Measurements from ENCODE around the gene MINPP1. TPM values are rescaled to one million over a fixed set of nuclear protein-coding genes. Genes with fewer than 3 reads are reported as not detected.

MINPP1 gene
- polyA plus RNA-seq, 4 donors = 11.2 to 45.6 (median 21.4) TPM

DNA sequence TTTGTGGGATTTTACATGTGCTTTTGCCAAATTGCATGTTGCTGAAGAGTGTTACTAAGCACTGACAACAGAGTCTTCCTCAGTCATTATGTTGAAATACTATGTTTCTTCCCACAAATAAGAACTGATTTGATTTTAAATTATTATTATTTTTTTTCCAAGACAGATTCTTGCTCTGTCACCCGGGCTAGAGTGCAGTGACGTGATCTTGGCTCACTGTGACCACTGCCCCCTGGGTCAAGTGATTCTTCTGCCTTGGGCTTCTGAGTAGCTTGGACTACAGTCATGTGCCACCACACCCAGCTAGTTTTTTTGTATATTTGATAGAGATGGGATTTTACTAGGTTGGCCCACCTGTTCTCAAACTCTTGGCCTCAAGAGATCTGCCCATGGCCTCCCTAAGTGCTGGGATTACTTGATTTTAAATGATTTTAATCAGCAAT is 42.3 kb downstream of the MINPP1 start:
- peaks cover 0 to 7% (median 2%) of the 10 kb centered on the region in 3 donors for H3K4me1 ChIP-seq (ENCODE audit: control insufficient read depth in 3 of 3, insufficient read depth in 2 of 3, low read depth in 1 of 3, low read length in 2 of 3)
- peaks cover 0 to 23% (median 0%) of the 10 kb centered on the region in 3 donors for H3K36me3 ChIP-seq (ENCODE audit: control insufficient read depth in 3 of 3, insufficient read depth in 2 of 3, low read depth in 1 of 3, low read length in 3 of 3)
- H3K9me3 ChIP-seq (ENCODE audit: control insufficient read depth in 2 of 2, insufficient read depth in 1 of 2, low read depth in 1 of 2, low read length in 1 of 2) = peaks cover 0 to 16% of the 10 kb centered on the region in 2 donors
- DNase-seq (peak in 1 of 2 donors; percentile 22), FAIRE-seq (no peak)
- WGBS, 3 donors = 71 to 96% (median 91%) methylated on average over 2 of the region's 2 CpGs
- H3K27me3 ChIP-seq (ENCODE audit: control insufficient read depth in 3 of 3, insufficient read depth in 3 of 3, low read length in 3 of 3) = no peaks in the 10 kb centered on the region
- no peak overlapping the region for H3K4me3 ChIP-seq (ENCODE audit: low read depth in 1 of 3, low read length in 3 of 3)
- H3K27ac ChIP-seq (ENCODE audit: low read depth in 1 of 3, low read length in 2 of 3) = no peak overlapping the region

DNA sequence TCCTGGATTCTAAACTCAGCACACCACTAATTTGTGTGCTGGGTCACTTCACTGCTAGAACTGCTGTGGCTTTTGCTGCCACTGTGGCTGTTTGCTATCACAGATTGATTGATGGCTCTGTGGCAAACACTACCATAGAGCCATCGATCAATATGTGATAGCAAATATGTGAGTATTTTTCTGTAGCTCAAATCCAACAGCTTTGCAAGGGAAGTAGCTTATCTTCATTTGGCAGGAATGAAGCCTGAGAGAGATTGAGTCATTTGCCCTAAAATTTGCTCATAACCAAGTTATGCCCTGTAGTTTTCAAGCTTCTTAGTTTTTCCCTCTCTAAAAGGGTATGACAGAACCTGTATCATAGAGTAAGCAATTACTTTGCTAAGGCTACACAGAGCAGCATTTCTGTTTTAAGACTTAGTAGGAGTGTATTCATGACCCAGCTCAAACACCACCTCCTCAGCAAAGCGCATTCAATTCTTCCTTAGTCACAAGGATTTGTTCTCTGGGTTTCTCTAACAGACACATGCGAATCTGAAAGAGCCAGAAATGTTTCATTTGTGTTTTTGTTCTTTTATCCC is 43.1 kb downstream of the MINPP1 start:
- Histone ChIP-seq H3K27ac (ENCODE audit: low read depth in 1 of 3, low read length in 2 of 3) (no peak overlapping the region), H3K9me3 (ENCODE audit: control insufficient read depth in 2 of 2, insufficient read depth in 1 of 2, low read depth in 1 of 2, low read length in 1 of 2) (peaks cover 0 to 9% of the 10 kb centered on the region in 2 donors), H3K27me3 (ENCODE audit: control insufficient read depth in 3 of 3, insufficient read depth in 3 of 3, low read length in 3 of 3) (no peaks in the 10 kb centered on the region), H3K36me3 (ENCODE audit: control insufficient read depth in 3 of 3, insufficient read depth in 2 of 3, low read depth in 1 of 3, low read length in 3 of 3) (peaks cover 0 to 17% (median 0%) of the 10 kb centered on the region in 3 donors), H3K4me1 (ENCODE audit: control insufficient read depth in 3 of 3, insufficient read depth in 2 of 3, low read depth in 1 of 3, low read length in 2 of 3) (peaks cover 0 to 7% (median 2%) of the 10 kb centered on the region in 3 donors), H3K4me3 (ENCODE audit: low read depth in 1 of 3, low read length in 3 of 3) (no peak overlapping the region)
- no peak for FAIRE-seq
- no peak for DNase-seq
- 75 to 81% (median 81%) methylated on average over 3 of the region's 3 CpGs for WGBS, 3 donors

- H3K4me1 ChIP-seq (ENCODE audit: control insufficient read depth in 3 of 3, insufficient read depth in 2 of 3, low read depth in 1 of 3, low read length in 2 of 3) = peaks cover 0 to 7% (median 2%) of the 10 kb centered on the region in 3 donors
- H3K27ac ChIP-seq (ENCODE audit: low read depth in 1 of 3, low read length in 2 of 3) = no peak overlapping the region
- DNase-seq (no peak), FAIRE-seq (no peak)
- H3K9me3 ChIP-seq (ENCODE audit: control insufficient read depth in 2 of 2, insufficient read depth in 1 of 2, low read depth in 1 of 2, low read length in 1 of 2) = no peaks in the 10 kb centered on the region
- peaks cover 0 to 10% (median 0%) of the 10 kb centered on the region in 3 donors for H3K36me3 ChIP-seq (ENCODE audit: control insufficient read depth in 3 of 3, insufficient read depth in 2 of 3, low read depth in 1 of 3, low read length in 3 of 3)
- no peak overlapping the region for H3K4me3 ChIP-seq (ENCODE audit: low read depth in 1 of 3, low read length in 3 of 3)
- 89 to 95% (median 94%) methylated on average over 2 of the region's 2 CpGs for WGBS, 3 donors
- H3K27me3 ChIP-seq (ENCODE audit: control insufficient read depth in 3 of 3, insufficient read depth in 3 of 3, low read length in 3 of 3) = no peaks in the 10 kb centered on the region
Measured at GRCh38 chr10:87550741-87551140, 46.0 kb downstream of the MINPP1 start.

DNA sequence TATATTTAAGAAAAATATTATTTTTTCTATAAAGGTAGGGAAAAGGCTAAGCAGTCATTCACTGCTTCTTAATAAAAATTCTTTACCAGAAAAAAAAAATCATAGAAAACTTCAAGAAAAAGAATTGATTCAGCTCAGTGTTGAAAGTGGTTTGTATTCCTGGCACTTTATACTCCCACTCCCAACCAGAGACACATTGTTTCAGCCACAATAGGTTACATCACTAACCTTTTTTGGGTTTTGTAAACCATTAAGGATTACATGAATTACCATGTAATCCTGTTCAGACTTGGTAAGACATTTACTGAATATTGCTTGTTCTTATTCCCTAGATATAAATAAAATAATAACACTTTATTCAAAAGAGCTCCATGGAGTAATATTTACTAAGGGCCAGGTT is 46.6 kb downstream of the MINPP1 start:
- no peak overlapping the region for H3K4me3 ChIP-seq (ENCODE audit: low read depth in 1 of 3, low read length in 3 of 3)
- no peaks in the 10 kb centered on the region for H3K27me3 ChIP-seq (ENCODE audit: control insufficient read depth in 3 of 3, insufficient read depth in 3 of 3, low read length in 3 of 3)
- H3K4me1 ChIP-seq (ENCODE audit: control insufficient read depth in 3 of 3, insufficient read depth in 2 of 3, low read depth in 1 of 3, low read length in 2 of 3) = peaks cover 0 to 7% (median 0%) of the 10 kb centered on the region in 3 donors
- no peak overlapping the region for H3K27ac ChIP-seq (ENCODE audit: low read depth in 1 of 3, low read length in 2 of 3)
- H3K36me3 ChIP-seq (ENCODE audit: control insufficient read depth in 3 of 3, insufficient read depth in 2 of 3, low read depth in 1 of 3, low read length in 3 of 3) = peaks cover 0 to 10% (median 0%) of the 10 kb centered on the region in 3 donors
- H3K9me3 ChIP-seq (ENCODE audit: control insufficient read depth in 2 of 2, insufficient read depth in 1 of 2, low read depth in 1 of 2, low read length in 1 of 2) = no peaks in the 10 kb centered on the region
- FAIRE-seq (no peak), DNase-seq (no peak)

DNA sequence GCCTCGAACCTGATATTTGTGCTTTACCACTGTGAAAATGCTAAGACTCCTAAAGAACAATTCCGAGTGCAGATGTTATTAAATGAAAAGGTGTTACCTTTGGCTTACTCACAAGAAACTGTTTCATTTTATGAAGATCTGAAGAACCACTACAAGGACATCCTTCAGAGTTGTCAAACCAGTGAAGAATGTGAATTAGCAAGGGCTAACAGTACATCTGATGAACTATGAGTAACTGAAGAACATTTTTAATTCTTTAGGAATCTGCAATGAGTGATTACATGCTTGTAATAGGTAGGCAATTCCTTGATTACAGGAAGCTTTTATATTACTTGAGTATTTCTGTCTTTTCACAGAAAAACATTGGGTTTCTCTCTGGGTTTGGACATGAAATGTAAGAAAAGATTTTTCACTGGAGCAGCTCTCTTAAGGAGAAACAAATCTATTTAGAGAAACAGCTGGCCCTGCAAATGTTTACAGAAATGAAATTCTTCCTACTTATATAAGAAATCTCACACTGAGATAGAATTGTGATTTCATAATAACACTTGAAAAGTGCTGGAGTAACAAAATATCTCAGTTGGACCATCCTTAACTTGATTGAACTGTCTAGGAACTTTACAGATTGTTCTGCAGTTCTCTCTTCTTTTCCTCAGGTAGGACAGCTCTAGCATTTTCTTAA is 47.7 kb downstream of the MINPP1 start:
- no peak for DNase-seq
- peaks cover 0 to 5% (median 0%) of the 10 kb centered on the region in 3 donors for H3K36me3 ChIP-seq (ENCODE audit: control insufficient read depth in 3 of 3, insufficient read depth in 2 of 3, low read depth in 1 of 3, low read length in 3 of 3)
- H3K4me3 ChIP-seq (ENCODE audit: low read depth in 1 of 3, low read length in 3 of 3) = no peak overlapping the region
- no peak overlapping the region for H3K27ac ChIP-seq (ENCODE audit: low read depth in 1 of 3, low read length in 2 of 3)
- H3K27me3 ChIP-seq (ENCODE audit: control insufficient read depth in 3 of 3, insufficient read depth in 3 of 3, low read length in 3 of 3) = no peaks in the 10 kb centered on the region
- H3K4me1 ChIP-seq (ENCODE audit: control insufficient read depth in 3 of 3, insufficient read depth in 2 of 3, low read depth in 1 of 3, low read length in 2 of 3) = peaks cover 0 to 5% (median 0%) of the 10 kb centered on the region in 3 donors
- FAIRE-seq = no peak
- 82 to 86% (median 83%) methylated on average over 2 of the region's 2 CpGs for WGBS, 3 donors
- no peaks in the 10 kb centered on the region for H3K9me3 ChIP-seq (ENCODE audit: control insufficient read depth in 2 of 2, insufficient read depth in 1 of 2, low read depth in 1 of 2, low read length in 1 of 2)

DNA sequence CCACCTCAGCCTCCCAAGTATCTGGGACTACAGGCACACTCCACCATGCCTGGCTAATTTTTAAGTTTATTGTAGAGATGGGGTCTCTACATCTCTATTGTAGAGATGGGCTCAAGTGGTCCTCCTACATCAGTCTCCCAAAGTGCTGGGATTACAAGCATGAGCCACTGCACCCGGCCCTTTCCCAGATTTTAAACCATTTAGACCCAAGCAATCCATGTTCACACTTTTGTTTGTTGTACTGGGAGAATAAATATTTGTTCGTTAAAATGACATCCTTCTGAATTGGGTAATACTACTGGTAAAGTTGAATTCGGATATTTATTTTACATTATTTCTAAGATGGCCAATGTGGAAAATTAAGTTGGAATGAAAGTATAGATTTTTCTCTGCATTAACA is 52.7 kb downstream of the MINPP1 start:
- Histone ChIP-seq H3K4me3 (ENCODE audit: low read depth in 1 of 3, low read length in 3 of 3) (no peak overlapping the region), H3K9me3 (ENCODE audit: control insufficient read depth in 2 of 2, insufficient read depth in 1 of 2, low read depth in 1 of 2, low read length in 1 of 2) (peaks cover 0 to 3% of the 10 kb centered on the region in 2 donors), H3K4me1 (ENCODE audit: control insufficient read depth in 3 of 3, insufficient read depth in 2 of 3, low read depth in 1 of 3, low read length in 2 of 3) (peaks cover 0 to 17% (median 0%) of the 10 kb centered on the region in 3 donors), H3K36me3 (ENCODE audit: control insufficient read depth in 3 of 3, insufficient read depth in 2 of 3, low read depth in 1 of 3, low read length in 3 of 3) (peaks cover 0 to 4% (median 0%) of the 10 kb centered on the region in 3 donors), H3K27ac (ENCODE audit: low read depth in 1 of 3, low read length in 2 of 3) (no peak overlapping the region), H3K27me3 (ENCODE audit: control insufficient read depth in 3 of 3, insufficient read depth in 3 of 3, low read length in 3 of 3) (no peaks in the 10 kb centered on the region)
- FAIRE-seq = no peak
- 89 to 93% (median 91%) methylated on average over 3 of the region's 3 CpGs for WGBS, 3 donors
- DNase-seq = no peak

GRCh38 chr10:87558333-87558732 is 53.6 kb downstream of the MINPP1 start:
- Histone ChIP-seq H3K36me3 (ENCODE audit: control insufficient read depth in 3 of 3, insufficient read depth in 2 of 3, low read depth in 1 of 3, low read length in 3 of 3) (peaks cover 0 to 4% (median 0%) of the 10 kb centered on the region in 3 donors), H3K27ac (ENCODE audit: low read depth in 1 of 3, low read length in 2 of 3) (no peak overlapping the region), H3K4me1 (ENCODE audit: control insufficient read depth in 3 of 3, insufficient read depth in 2 of 3, low read depth in 1 of 3, low read length in 2 of 3) (peaks cover 0 to 19% (median 0%) of the 10 kb centered on the region in 3 donors), H3K4me3 (ENCODE audit: low read depth in 1 of 3, low read length in 3 of 3) (no peak overlapping the region), H3K27me3 (ENCODE audit: control insufficient read depth in 3 of 3, insufficient read depth in 3 of 3, low read length in 3 of 3) (no peaks in the 10 kb centered on the region), H3K9me3 (ENCODE audit: control insufficient read depth in 2 of 2, insufficient read depth in 1 of 2, low read depth in 1 of 2, low read length in 1 of 2) (peaks cover 0 to 8% of the 10 kb centered on the region in 2 donors)
- FAIRE-seq (no peak), DNase-seq (no peak)
- 89 to 95% (median 90%) methylated on average over 1 of the region's 1 CpG for WGBS, 3 donors

DNA sequence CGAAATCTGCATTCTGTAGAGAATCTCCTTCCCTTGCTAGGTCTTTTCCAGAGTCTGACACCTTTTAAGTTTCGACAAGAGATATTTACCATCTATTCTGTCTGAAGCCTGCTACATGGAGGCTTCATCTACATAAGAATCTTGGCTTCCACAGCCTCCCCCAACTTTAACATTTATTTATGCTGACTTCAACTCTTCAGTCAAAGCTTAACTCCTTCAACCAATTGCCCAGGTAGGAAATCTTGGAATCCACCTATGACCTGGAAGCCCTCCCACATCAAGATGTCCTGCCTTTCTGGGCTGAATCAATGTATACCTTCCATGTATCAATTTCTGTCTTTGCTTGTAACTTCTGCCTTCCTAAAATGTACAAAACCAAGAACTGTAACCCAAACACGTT is 54.7 kb downstream of the MINPP1 start:
- 83 to 86% (median 85%) methylated on average over 3 of the region's 3 CpGs for WGBS, 3 donors
- Histone ChIP-seq H3K36me3 (ENCODE audit: control insufficient read depth in 3 of 3, insufficient read depth in 2 of 3, low read depth in 1 of 3, low read length in 3 of 3) (peaks cover 0 to 4% (median 0%) of the 10 kb centered on the region in 3 donors), H3K9me3 (ENCODE audit: control insufficient read depth in 2 of 2, insufficient read depth in 1 of 2, low read depth in 1 of 2, low read length in 1 of 2) (peaks cover 0 to 18% of the 10 kb centered on the region in 2 donors), H3K4me3 (ENCODE audit: low read depth in 1 of 3, low read length in 3 of 3) (no peak overlapping the region), H3K4me1 (ENCODE audit: control insufficient read depth in 3 of 3, insufficient read depth in 2 of 3, low read depth in 1 of 3, low read length in 2 of 3) (peaks cover 0 to 19% (median 0%) of the 10 kb centered on the region in 3 donors), H3K27ac (ENCODE audit: low read depth in 1 of 3, low read length in 2 of 3) (peak overlapping the region in 1 of 3 donors; percentile 11), H3K27me3 (ENCODE audit: control insufficient read depth in 3 of 3, insufficient read depth in 3 of 3, low read length in 3 of 3) (no peaks in the 10 kb centered on the region)
- FAIRE-seq (no peak), DNase-seq (no peak)
